Measurements from ENCODE around the gene IQSEC2.
A peak's percentile ranks its signal among the peaks of the same experiment; 100 is the strongest.

Gene IQSEC2

DNA sequence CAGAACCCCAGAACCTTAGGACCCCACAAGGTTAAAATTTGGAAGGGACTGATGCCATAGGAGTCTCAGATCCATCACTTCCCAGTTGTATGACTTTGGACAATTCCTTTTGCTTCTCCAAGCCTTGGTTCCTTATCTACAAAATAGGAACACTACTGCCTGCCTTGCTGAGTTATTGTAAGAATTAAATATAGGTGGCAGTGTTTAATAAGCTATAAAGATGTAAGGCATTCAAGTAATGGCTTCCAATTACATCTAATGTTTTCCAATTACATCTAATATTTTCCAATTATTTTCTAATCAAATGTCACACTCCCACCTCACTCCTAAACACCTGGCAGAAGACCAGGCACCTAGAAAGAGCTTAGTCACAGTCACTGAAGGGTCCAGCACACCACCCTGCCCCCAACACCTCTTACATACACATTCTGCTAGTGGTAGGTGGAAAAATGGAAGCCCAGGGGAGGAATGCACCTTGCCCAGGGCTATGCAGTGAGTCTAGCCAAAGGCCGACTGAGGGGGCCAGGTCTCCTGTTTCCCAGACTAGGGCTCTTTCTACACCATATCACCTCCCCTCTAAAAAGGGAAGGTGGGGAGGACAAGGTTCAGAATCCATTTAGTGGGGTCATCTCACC lies 31.9 kb downstream of the IQSEC2 start:
- H3K4me3 ChIP-seq (ENCODE audit: low read depth, low read length) = no peak overlapping the region

GRCh38 chrX:53247928-53248327 lies 33.5 kb downstream of the IQSEC2 start:
- H3K4me3 ChIP-seq (ENCODE audit: low read depth, low read length) = no peak overlapping the region

GRCh38 chrX:53246231-53246630 lies 35.2 kb downstream of the IQSEC2 start:
- no peak overlapping the region for H3K4me3 ChIP-seq (ENCODE audit: low read depth, low read length)

DNA sequence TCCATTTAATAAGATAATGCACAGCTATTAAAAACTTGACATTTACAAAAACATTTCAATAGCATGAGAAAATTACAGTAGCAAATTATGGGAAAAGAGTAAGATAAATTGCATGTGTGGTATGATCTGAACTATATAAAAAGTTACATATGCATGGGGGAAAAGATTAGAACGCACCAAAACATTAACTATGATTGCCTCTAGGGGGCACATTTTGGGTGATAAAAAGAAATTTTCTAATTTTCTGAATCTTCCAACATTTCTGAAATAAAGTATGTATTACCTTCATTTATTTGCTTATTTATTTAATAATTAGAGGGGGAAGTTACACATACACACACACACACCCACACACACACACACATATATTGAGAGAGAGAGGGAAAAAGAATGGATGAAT lies 36.8 kb downstream of the IQSEC2 start:
- H3K4me3 ChIP-seq (ENCODE audit: low read depth, low read length) = no peak overlapping the region

GRCh38 chrX:53242310-53242709 lies 39.1 kb downstream of the IQSEC2 start:
- no peak overlapping the region for H3K4me3 ChIP-seq (ENCODE audit: low read depth, low read length)

- no peak overlapping the region for H3K4me3 ChIP-seq (ENCODE audit: low read depth, low read length)
Measured at GRCh38 chrX:53241558-53241957, 39.8 kb downstream of the IQSEC2 start.

DNA sequence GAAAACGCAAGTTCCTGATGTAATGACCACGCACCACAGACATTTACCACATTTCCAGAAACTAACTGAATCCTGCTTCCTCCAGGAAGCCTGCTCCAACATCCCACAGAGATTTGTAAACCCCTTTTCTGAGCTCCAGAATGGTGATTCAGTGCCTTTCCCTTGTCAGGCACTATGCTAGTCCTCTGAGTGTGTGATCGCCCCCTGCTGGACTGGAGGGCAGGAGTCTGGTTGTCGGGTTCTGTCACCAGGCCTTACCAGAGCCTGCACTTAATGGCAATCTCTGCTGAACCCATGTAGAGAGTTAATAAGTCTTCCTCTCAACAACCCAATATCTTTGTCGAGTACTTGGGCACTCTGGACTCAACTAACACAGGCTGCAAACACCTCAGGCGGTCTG lies 41.9 kb downstream of the IQSEC2 start:
- no peak overlapping the region for H3K4me3 ChIP-seq (ENCODE audit: low read depth, low read length)

GRCh38 chrX:53237056-53237455 lies 44.3 kb downstream of the IQSEC2 start:
- H3K4me3 ChIP-seq (ENCODE audit: low read depth, low read length) = no peak overlapping the region

DNA sequence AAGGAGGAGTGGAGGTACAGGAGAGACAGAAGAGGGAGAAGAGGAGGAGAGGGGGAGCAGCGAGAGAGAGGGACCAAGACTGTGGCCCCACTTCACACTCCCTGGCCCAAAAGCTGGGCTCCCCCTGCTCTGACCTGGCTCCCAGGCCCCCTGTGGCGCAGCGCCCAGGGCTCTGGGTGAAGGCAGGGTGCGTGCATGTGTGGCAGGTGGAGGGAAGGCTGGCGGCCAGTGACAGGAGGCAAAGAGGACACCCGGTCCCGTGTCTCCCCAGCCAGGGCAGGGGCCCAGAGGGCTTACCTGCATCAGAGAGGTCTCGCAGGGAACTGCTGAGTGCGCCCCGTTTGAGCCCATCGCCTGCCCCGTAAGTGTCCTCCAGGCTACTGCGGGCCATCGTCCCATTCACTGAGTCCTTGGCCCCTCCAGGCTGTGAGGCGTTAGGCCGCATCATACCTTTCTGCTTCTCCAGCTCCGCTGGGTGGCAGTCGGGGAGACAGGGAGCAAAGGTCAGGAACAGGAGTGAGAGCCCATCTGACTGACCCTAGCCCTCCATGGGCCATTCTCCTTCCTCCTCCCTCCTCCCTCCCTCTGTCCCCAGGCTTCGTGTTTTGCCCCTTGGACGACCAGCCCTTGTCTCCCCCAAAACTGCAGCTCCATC lies 45.2 kb downstream of the IQSEC2 start:
- H3K4me3 ChIP-seq (ENCODE audit: low read depth, low read length) = no peak overlapping the region

- no peak overlapping the region for H3K4me3 ChIP-seq (ENCODE audit: low read depth, low read length)
Measured at GRCh38 chrX:53235566-53235965, 45.8 kb downstream of the IQSEC2 start.

DNA sequence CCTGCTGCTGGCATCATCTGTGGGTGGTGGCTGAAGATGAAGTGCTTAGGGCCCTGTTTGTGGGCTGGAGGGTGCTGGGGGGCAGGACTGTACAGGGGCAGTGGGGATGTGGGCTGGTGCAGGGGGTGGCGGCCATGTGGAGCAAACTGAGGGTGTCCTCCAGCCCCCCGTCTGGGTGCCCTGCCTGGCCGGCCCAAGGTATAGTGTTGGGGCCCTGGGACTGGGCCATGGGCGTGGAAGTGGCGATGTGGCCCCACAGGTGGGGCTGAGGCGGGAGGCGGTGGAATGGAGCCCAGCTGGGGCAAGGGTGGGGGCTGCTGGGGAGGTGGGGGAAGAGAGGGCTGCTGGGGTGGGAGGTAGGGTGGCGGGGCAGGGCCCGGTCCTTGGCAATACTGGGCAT lies 46.9 kb downstream of the IQSEC2 start:
- H3K4me3 ChIP-seq (ENCODE audit: low read depth, low read length) = no peak overlapping the region

- no peak overlapping the region for H3K4me3 ChIP-seq (ENCODE audit: low read depth, low read length)
Measured at GRCh38 chrX:53233536-53233935, 47.8 kb downstream of the IQSEC2 start.

GRCh38 chrX:53230116-53230515 lies 51.3 kb downstream of the IQSEC2 start:
- no peak overlapping the region for H3K4me3 ChIP-seq (ENCODE audit: low read depth, low read length)

DNA sequence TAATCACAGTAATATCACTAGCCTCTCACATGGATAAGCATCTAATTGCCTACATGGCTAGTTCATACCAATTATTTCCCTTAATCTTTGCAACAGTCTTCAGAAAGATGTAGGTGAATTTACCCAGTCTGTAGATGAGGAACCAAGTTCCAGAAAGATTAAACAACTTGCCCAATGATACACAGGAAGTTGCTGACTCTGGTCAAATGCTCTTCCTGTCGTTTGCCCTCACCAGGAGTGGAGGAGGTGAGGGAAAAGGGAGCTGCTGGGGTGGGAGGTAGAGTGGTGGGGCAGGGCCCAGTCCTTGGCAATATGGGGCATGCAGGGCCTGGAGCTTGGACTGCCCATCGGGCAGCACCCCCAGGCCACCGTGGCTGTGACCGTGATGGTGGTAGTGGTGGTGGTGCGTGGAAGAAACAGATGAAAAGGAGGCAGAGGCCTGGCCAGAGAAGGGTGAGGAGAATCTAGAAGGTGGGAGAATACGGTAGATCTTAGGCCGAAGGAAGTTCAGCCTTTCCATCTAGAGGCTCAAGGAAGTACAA lies 54.1 kb downstream of the IQSEC2 start:
- H3K4me3 ChIP-seq (ENCODE audit: low read depth, low read length) = no peak overlapping the region

DNA sequence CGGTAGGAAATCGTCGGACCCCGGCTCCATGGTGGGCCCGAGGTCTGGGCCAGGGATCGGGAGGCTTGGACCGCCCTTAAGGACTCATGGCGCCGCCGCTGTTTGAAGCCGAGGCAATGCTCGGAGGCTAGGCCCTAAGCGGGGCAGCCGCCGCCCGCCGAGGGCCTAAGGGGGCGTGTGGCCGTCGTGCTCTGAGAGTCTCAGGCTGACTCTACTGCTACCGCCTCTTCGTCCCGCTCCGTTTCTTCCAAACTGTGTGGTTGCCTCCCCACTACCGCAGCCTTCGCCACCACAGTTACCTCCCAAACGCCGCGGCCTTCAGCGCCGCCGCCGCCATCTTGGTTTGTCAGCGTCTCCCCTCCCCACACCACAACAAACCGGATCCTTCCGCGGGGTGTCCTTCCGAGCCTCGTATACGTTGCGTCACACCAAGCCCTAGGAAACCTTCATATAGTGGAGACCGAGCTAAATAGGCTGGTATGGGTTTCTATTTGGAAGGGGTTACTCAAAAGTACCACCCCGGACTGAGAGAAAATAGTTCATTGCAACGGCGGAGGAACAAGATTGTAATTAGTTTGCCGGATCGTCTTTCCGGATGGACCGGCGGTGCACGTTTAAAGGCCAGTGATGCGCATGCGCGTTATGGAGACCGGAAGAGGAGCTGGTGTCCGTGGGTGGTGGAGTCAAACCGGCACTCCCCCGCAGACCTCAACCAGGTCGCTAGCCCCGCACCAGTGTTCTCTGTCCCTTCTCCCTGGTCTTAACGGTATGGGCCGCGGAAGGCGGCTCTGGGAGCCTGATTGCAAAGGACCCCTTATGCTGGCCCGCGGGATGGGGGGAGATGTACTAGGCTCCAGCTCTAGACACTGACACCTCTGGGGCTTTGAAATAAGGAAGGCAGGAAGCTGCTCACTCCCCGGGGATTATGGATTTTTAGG lies 56.3 kb downstream of the IQSEC2 start, which contains the start of gene KDM5C:
Gene KDM5C, minus strand, starts transcription at position 348 of the 938 bp plus-strand sequence. Its CDS starts 318 bp downstream, at position 30.
- H3K4me3 ChIP-seq (ENCODE audit: low read depth, low read length) = peak within 1 kb of the TSS; percentile 88

GRCh38 chrX:53223955-53224859 lies 57.2 kb downstream of the IQSEC2 start:
- H3K4me3 ChIP-seq (ENCODE audit: low read depth, low read length) = peak overlapping the region; percentile 88

DNA sequence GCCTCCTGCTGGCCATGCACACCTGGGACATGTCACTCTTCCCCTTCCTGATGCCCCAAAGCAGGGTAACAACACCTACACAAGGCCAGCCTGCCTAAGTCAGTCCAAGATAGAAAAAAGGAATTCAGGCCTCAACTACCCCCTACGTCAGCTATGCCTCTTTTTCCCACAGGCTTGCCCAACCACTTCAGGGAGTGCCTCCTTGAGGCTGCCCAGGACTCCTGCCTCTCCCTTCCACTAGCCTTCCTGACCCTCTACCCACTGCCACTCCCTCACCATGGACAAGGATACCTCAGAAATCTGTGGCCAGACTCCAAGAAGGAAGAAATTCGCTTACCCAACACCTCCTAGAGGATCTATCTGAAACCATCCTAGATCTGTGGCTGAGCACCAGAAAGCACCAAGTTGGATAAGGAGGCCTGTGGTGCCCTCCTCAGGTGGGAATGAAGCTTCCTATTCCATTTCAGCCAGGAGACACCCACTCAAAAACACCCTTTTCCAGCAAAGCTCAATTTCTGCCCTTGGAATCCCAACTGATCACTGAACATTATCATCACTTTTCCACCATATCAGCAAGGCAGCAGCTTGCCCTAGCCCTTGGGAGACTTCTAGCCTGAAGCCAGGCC lies 58.2 kb downstream of the IQSEC2 start:
- no peak overlapping the region for H3K4me3 ChIP-seq (ENCODE audit: low read depth, low read length)

All from iPS-11a (cell line).